ENCODE results near the gene MYOM1.

The MYOM1 gene

GRCh38 chr18:3190610-3191009 is 29.2 kb downstream of the MYOM1 start:
- no peak for FAIRE-seq
- no peak for DNase-seq (ENCODE audit: insufficient read length, low spot score)

GRCh38 chr18:3189884-3190283 is 29.9 kb downstream of the MYOM1 start:
- DNase-seq (ENCODE audit: insufficient read length, low spot score) (no peak), FAIRE-seq (no peak)

GRCh38 chr18:3186678-3187658 is 32.8 kb downstream of the MYOM1 start:
- FAIRE-seq, result no peak
- no peak for DNase-seq (ENCODE audit: insufficient read length, low spot score)

- no peak for DNase-seq (ENCODE audit: insufficient read length, low spot score)
- no peak for FAIRE-seq
Measured at GRCh38 chr18:3184275-3184963, 35.3 kb downstream of the MYOM1 start.

GRCh38 chr18:3183103-3183717 is 36.6 kb downstream of the MYOM1 start:
- FAIRE-seq, result no peak

GRCh38 chr18:3180325-3180724 is 39.4 kb downstream of the MYOM1 start:
- DNase-seq (ENCODE audit: insufficient read length, low spot score), result no peak
- FAIRE-seq, result no peak

More at GRCh38 chr18:3183103-3183717, 36.6 kb downstream of the MYOM1 start:
- no peak for DNase-seq (ENCODE audit: insufficient read length, low spot score)

DNA sequence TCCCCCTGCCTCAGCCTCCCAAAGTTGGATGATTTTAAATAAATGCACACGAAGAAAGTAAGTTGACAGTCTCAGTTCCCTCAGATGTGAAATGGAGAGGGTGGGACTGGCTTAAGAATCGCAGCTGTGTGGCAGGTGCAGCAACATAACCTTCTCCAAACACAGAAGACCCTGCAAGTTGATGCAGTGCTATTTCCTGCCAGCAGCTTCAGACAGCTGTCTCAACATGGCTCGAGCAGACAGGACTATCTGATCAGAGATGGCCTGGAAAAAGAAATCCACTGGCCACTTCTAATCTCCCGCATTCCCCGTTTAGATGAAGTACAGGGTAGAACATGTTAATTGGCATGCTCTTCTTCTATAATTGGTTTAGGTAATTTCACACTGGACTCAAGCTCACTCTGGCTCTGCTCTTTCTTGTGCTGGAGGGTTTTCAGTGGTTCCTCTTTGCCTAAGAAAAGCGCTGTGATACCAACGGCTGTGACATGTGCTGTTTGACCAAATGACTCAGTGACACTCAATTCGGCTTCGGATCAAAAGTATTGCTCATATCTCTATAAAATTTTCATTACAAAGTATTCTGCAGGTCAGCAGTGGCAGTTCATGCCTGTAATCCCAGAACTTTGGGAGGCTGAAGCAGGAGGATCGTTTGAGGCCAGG is 40.2 kb downstream of the MYOM1 start:
- FAIRE-seq (peak; percentile 90), DNase-seq (ENCODE audit: insufficient read length, low spot score) (peak; percentile 35)

- DNase-seq (ENCODE audit: insufficient read length, low spot score), result peak; percentile 56
- peak; percentile 98 for FAIRE-seq
Measured at GRCh38 chr18:3177902-3178687, 41.7 kb downstream of the MYOM1 start.

GRCh38 chr18:3175195-3175758 is 44.5 kb downstream of the MYOM1 start:
- no peak for DNase-seq (ENCODE audit: insufficient read length, low spot score)
- FAIRE-seq, result no peak

DNA sequence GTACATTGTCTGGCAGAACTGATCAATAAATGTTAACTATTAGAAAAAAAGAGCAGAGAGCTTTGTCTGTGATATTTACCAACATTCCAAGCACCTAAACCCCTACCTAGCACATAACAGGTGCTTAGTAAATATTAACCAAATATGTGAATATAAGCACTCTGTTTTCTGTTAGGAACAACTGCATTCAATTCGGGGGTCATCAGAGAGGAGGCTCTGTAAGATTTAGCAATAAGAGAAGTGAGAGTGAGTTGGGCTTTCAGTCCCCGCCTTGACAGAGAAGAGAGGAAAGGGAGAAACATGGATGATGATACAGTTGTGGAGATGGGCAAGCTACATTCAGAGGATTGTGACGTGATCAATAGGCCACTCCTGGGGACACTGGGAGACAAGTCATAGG is 47.7 kb downstream of the MYOM1 start:
- peak; percentile 58 for FAIRE-seq

DNA sequence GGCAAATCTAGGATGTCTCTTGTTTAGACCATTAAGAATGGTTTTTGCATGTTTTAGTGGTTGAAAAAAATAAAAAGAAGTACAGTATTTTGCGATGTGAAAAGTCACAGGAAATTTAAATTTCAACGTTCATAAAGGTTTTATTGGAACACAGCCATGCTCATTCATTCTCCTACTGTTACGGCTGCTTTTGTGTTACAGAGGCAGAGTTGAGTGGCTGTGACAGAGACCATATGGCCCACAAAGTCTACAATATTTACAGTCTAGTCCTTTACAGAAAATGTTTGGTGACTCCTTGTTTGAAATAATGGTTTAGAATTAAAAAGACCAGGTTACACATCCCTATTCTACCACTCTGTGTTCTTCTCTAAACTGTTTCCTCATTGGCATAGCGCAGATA is 48.1 kb downstream of the MYOM1 start:
- no peak for FAIRE-seq
- no peak for DNase-seq (ENCODE audit: insufficient read length, low spot score)

More for the DNA sequence above, 47.7 kb downstream of the MYOM1 start:
- no peak for DNase-seq (ENCODE audit: insufficient read length, low spot score)

DNA sequence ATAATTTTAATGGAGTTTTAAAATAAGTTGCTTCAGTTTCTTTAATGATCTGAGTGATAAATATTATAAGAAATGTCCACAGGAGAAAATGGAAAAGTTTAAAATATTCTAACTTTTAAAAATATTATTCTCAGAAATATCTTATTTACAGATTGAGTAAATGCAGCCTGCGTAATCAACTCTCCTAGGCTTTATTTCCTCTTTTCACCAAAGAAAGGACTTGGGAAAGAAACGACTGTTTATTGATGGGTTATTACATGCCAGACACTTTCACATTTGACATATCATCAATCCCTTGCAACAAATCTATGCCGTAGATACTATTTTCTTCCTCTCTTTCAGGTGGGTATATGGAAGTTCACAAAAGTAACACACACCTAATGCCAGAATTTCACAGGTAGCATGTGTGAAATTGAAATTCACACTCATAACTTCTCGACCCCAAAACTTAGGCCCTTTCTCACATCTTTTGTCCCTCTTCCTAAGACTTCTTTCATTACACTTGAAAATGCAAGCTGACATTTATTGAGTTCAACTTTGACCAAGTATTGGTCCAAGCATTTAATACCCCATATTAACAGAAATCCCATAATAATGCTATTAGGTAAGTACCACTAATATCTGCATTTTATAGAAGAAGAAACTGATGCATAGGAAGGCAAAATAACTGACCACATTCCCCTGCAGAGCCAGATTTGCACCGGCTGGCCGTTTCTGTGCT is 49.2 kb downstream of the MYOM1 start:
- DNase-seq (ENCODE audit: insufficient read length, low spot score) (no peak), FAIRE-seq (no peak)

DNA sequence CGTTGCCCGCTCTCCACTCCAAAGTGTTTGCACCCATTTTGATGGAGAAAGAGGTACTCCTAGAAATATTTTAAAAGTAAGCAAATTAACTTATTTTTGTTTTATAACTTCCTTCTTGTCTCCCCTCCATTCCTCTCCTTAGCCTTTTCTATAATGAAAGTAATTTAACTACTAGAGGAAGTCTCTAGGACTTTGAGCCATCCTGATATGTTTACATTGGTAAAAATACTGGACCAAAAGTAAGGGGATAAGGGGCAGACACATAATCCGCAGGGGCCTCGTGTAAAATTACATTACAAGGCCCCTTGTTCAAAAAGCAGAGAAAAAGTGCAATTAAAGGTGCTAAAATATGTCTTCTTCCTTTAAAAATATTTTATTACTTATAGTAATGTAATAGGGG is 55.4 kb downstream of the MYOM1 start:
- FAIRE-seq (no peak), DNase-seq (ENCODE audit: insufficient read length, low spot score) (no peak)

- no peak for DNase-seq (ENCODE audit: insufficient read length, low spot score)
- FAIRE-seq, result no peak
Measured at GRCh38 chr18:3163968-3164367, 55.8 kb downstream of the MYOM1 start.

GRCh38 chr18:3162181-3162580 is 57.6 kb downstream of the MYOM1 start:
- DNase-seq (ENCODE audit: insufficient read length, low spot score) (no peak), FAIRE-seq (peak; percentile 70)

DNA sequence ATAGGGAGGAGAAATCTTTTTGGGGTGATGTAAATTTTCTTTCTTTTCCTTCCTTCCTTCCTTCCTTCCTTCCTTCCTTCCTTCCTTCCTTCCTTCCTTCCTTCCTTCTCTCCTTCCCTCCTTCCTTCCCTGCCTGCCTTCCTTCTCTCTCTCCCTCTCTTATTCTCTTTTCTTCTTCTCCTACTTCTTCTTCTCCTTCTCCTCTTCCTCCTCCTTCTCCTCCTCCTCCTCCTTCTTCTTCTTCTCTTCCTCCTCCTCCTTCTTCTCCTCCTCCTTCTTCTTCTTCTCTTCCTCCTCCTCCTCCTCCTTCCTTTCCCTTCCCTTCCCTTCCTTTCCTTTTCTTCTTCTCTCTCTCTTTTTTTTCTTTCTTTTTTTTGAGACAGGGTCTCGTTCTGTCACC is 59.9 kb downstream of the MYOM1 start:
- DNase-seq (ENCODE audit: insufficient read length, low spot score) (no peak), FAIRE-seq (no peak)

DNA sequence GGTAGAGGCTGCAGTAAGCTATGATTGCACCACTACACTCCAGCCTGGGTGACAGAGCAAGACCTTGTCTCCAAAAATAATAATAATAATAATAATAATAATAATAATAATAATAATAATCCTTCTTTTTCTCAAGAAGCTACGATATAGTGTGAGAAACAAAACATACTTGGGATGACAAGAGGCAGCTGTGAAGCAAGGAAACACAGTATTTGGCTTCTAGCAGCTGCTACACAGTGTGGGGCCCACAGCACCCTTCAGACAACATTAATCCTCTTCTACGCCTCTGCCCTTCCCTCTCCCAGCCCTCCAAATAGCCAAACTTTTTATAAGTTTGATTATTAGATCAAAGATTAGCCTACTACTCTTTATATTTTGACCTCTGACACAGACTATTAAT is 62.2 kb downstream of the MYOM1 start:
- no peak for FAIRE-seq
- no peak for DNase-seq (ENCODE audit: insufficient read length, low spot score)

- no peak for DNase-seq (ENCODE audit: insufficient read length, low spot score)
- FAIRE-seq, result no peak
Measured at GRCh38 chr18:3157086-3157485, 62.7 kb downstream of the MYOM1 start.

- no peak for DNase-seq (ENCODE audit: insufficient read length, low spot score)
- FAIRE-seq, result no peak
Measured at GRCh38 chr18:3156325-3156640, 63.5 kb downstream of the MYOM1 start.
